ENCODE results near the gene RFNG. TPM values are rescaled to one million over a fixed set of nuclear protein-coding genes. Genes with fewer than 3 reads are reported as not detected.
"Not testable (repeated sequence)": the region's sequence is repeated elsewhere in the genome, so short reads cannot be mapped to it uniquely, and the experiment has no call there.

Gene RFNG
- total and polyA plus RNA-seq, 2 of the 13 experiments (the other 11 are each of a cell fraction or from before 2014, with no cell fraction given) = 61.4 to 64.0 TPM

DNA sequence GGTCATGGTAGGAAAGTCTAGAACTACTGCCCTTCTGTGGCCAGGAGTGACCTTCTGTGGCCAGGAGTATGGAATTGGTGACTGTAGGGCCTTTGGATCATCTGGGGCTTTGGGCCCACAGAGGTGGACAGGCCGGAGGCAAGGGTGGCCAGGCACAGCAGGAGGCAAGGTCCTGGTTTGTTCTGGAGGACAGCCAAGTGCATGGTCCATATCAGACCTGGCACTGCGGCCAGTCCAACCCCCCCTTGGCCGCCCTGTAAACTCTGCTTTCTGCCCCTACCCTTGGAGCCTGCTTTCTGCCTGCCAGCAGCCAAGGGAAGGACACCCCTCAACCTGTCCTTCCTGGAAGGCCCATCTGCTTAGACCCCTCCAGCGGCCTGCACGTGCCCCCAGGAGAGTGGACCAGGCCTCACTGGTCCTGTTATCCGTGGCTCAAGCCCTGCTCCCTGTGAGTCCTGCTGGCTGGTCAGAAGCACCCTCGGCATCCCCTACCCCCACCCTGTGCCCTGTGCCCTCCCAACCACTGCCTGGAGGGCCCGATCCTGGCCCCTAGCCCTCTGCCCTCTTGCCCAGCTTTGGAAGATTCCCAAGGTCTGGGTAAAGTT, 11.8 kb downstream of the RFNG start (continued):
- TF ChIP-seq, protein P1, sequence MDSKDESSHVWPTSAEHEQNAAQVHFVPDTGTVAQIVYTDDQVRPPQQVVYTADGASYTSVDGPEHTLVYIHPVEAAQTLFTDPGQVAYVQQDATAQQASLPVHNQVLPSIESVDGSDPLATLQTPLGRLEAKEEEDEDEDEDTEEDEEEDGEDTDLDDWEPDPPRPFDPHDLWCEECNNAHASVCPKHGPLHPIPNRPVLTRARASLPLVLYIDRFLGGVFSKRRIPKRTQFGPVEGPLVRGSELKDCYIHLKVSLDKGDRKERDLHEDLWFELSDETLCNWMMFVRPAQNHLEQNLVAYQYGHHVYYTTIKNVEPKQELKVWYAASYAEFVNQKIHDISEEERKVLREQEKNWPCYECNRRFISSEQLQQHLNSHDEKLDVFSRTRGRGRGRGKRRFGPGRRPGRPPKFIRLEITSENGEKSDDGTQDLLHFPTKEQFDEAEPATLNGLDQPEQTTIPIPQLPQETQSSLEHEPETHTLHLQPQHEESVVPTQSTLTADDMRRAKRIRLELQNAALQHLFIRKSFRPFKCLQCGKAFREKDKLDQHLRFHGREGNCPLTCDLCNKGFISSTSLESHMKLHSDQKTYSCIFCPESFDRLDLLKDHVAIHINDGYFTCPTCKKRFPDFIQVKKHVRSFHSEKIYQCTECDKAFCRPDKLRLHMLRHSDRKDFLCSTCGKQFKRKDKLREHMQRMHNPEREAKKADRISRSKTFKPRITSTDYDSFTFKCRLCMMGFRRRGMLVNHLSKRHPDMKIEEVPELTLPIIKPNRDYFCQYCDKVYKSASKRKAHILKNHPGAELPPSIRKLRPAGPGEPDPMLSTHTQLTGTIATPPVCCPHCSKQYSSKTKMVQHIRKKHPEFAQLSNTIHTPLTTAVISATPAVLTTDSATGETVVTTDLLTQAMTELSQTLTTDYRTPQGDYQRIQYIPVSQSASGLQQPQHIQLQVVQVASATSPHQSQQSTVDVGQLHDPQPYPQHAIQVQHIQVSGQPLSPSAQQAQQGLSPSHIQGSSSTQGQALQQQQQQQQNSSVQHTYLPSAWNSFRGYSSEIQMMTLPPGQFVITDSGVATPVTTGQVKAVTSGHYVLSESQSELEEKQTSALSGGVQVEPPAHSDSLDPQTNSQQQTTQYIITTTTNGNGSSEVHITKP (CRISPR knock-in tag; IDR thresholded peaks at IDR 0.05; ENCODE audit: low read depth) = 0 out of 2 replicates have a peak, but pooled peaks have one; percentile 19
- no peak for TF ChIP-seq NFE2L2 (IDR thresholded peaks at IDR 0.05; ENCODE audit: low read length)

DNA sequence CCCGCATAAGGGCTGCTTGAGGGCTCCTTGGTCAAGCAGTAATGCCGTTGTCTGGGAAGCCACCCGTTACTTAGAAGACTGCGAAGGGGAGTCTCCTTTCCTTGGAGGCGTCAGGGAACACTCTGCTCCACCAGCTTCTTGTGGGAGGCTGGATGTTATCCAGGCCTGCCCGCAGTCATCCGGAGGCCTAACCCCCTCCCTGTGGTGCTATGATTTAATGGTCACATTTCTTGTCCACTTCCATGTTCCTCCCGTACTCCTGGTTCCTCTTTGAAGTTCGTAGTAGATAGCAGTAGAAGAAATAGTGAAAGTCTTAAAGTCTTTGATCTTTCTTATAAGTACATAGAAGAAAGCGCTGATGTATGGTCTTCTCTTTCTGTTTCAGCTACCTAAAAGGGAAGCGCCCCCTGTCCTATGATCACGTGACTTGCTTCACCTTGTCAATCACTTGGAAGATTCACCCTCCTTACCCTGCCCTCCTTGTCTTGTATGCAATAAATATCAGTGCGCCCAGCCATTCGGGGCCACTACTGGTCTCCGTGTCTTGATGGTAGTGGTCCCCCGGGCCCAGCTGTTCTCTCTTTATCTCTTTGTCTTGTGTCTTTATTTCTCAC, 12.7 kb downstream of the RFNG start:
- H3K27me3 ChIP-seq (ENCODE audit: control insufficient read depth in 1 of 2, insufficient read depth in 2 of 2, low read length in 2 of 2); H3K4me2 ChIP-seq (ENCODE audit: low read depth, low read length); ATAC-seq; H3K9ac ChIP-seq (ENCODE audit: insufficient read depth, low read depth, low read length); H3K4me3 ChIP-seq (replicated peaks in 1 of 3; ENCODE audit: insufficient read depth in 1 of 3, low read depth in 2 of 3, low read length in 3 of 3); CTCF ChIA-PET (ENCODE audit: low intra/inter-chr PET ratio, low total read pairs); DNase-seq (ENCODE audit: low spot score); FAIRE-seq; H3K9me3 ChIP-seq (ENCODE audit: low read length); BruUV-seq (replicated peaks); H2AFZ ChIP-seq (ENCODE audit: low read length): not testable (repeated sequence)
- Histone ChIP-seq H3K27ac (ENCODE audit: extremely low read length, insufficient read depth, low read length) (peak overlapping the region; percentile 22), H3K36me3 (replicated peaks in 1 of 2; ENCODE audit: control insufficient read depth in 1 of 2, insufficient read depth in 2 of 2, low read length in 2 of 2) (peaks cover 4 to 12% of the 10 kb centered on the region in 2 experiments), H3K79me2 (ENCODE audit: insufficient read depth, low read length) (peaks cover 13% of the 10 kb centered on the region), H3K4me1 (ENCODE audit: insufficient read depth, low read length) (peaks cover 68% of the 10 kb centered on the region), H4K20me1 (ENCODE audit: insufficient read depth, low read length) (peaks cover 20% of the 10 kb centered on the region)
- in situ Hi-C loops (cut with HindIII; ENCODE audit: extremely low pct_ligation_motif_present, low pct_unique_long_range_greater_than_20kb) = loop anchor here (5.0 kb wide), 1 partner anchor 118 kb away; no protein-coding TSS in a partner anchor
- WGBS (ENCODE audit: low lambda C conversion rate) = 96% methylated on average over 16 of the region's 16 CpGs
- intact Hi-C loops (cut with micrococcal nuclease; ENCODE audit: unreplicated experiment) = loop anchor here (5.0 kb wide), 1 partner anchor 113 kb away; no protein-coding TSS in a partner anchor
- POLR2A ChIA-PET = interaction anchor here (1.0 to 1.9 kb wide), 4 partner anchors 16 to 64 kb away, joined by 3 to 37 read pairs (median 6); partner anchors contain the start of genes CENPX and LRRC45
